K562 (cell line): ENCODE measurements around the gene NR5A2.

Experiments used
- NR2C1 ChIP-seq, 2 experiments: fragments of 450-650 bp; IDR thresholded peaks; 2 replicates each; pipeline ENCODE4 v1.6.1; 2017; ENCODE audit warnings: mild to moderate bottlenecking in 2 of 2, antibody characterized with exemption in 1 of 2, inconsistent platforms in 1 of 2, missing compliant biosample characterization in 1 of 2, missing genetic modification characterization in 1 of 2
- POU5F1 ChIP-seq: fragments of 150-350 bp; IDR thresholded peaks from 2 replicates; pipeline ENCODE4 v1.6.1; 2014; ENCODE audit warnings: borderline replicate concordance, low read length, low read depth, mild to moderate bottlenecking; ENCODE audit not compliant: partially characterized antibody
- ZBTB8A ChIP-seq: fragments of 450-650 bp; IDR thresholded peaks from 2 replicates; pipeline ENCODE4 v1.6.1; 2018; ENCODE audit warnings: mild to moderate bottlenecking, moderate library complexity; ENCODE audit not compliant: partially characterized antibody
- ZNF24 ChIP-seq: fragments of 450-650 bp; IDR thresholded peaks from 2 replicates; pipeline ENCODE4 v1.6.1; 2016

GRCh38 chr1:200082329-200082728 lies 54.8 kb downstream of the NR5A2 start:
- TF ChIP-seq POU5F1 (no peak), ZBTB8A (no peak), ZNF24 (no peak), NR2C1 (IDR thresholded peaks at IDR 0.05) (no peak), NR2C1 (tag; IDR thresholded peaks at IDR 0.05) (no peak)
